H9 (cell line): ENCODE data around the gene IGBP1. TPM values are rescaled to one million over a fixed set of nuclear protein-coding genes. Genes with fewer than 3 reads are reported as not detected.

ENCODE experiments used
- DNase-seq: peaks from one replicate; pipeline ENCODE4 v3.0.0-alpha.2; 2017
- H2AFZ ChIP-seq: one replicate; pipeline ENCODE4 v1.6.1; 2013; ENCODE audit warnings: mild to moderate bottlenecking, low read length, control low read depth, moderate library complexity
- H2AK5ac ChIP-seq: 2 replicates; pipeline ENCODE4 v1.6.1; 2013; ENCODE audit warnings: low read length, control low read depth, mixed read lengths; ENCODE audit not compliant: insufficient read length
- H2BK120ac ChIP-seq: one replicate; pipeline ENCODE4 v1.6.1; 2013; ENCODE audit warnings: low read depth, mild to moderate bottlenecking, low read length, control low read depth, inconsistent platforms; ENCODE audit not compliant: poor library complexity, severe bottlenecking
- H2BK12ac ChIP-seq: 2 replicates; pipeline ENCODE4 v1.6.1; 2013; ENCODE audit warnings: low read length, control low read depth, mixed read lengths, low read depth; ENCODE audit not compliant: insufficient read length
- H2BK15ac ChIP-seq: 2 replicates; pipeline ENCODE4 v1.6.1; 2013; ENCODE audit warnings: low read depth, low read length, control low read depth
- H2BK20ac ChIP-seq: one replicate; pipeline ENCODE4 v1.6.1; 2013; ENCODE audit warnings: low read depth, mild to moderate bottlenecking, low read length, control low read depth, inconsistent platforms; ENCODE audit not compliant: poor library complexity, severe bottlenecking
- H2BK5ac ChIP-seq: 2 replicates; pipeline ENCODE4 v1.6.1; 2013; ENCODE audit warnings: low read length, control low read depth, mixed read lengths; ENCODE audit not compliant: insufficient read length
- H3K14ac ChIP-seq: 2 replicates; pipeline ENCODE4 v1.6.1; 2013; ENCODE audit warnings: low read length, control low read depth; ENCODE audit not compliant: insufficient read depth
- H3K18ac ChIP-seq: 2 replicates; pipeline ENCODE4 v1.6.1; 2013; ENCODE audit warnings: low read depth, mild to moderate bottlenecking, mixed read lengths, low read length, control low read depth; ENCODE audit not compliant: insufficient read length
- H3K23ac ChIP-seq: 2 replicates; pipeline ENCODE4 v1.6.1; 2013; ENCODE audit warnings: low read length, control low read depth, mixed read lengths, low read depth; ENCODE audit not compliant: insufficient read length
- H3K23me2 ChIP-seq: 2 replicates; pipeline ENCODE4 v1.6.1; 2013; ENCODE audit warnings: low read depth, mild to moderate bottlenecking, mixed read lengths, low read length, control low read depth; ENCODE audit not compliant: insufficient read length, poor library complexity, severe bottlenecking
- H3K27ac ChIP-seq: 2 replicates; pipeline ENCODE4 v1.5.1; 2013; ENCODE audit warnings: low read length, control low read depth, mixed read lengths, low read depth; ENCODE audit not compliant: insufficient read length
- H3K27me3 ChIP-seq: 2 replicates; pipeline ENCODE4 v1.6.1; 2013; ENCODE audit warnings: low read length, control low read depth, inconsistent platforms; ENCODE audit not compliant: insufficient read depth
- H3K4ac ChIP-seq: 2 replicates; pipeline ENCODE4 v1.6.1; 2013; ENCODE audit warnings: low read depth, mild to moderate bottlenecking, control low read depth, inconsistent platforms, low read length, moderate library complexity
- H3K4me1 ChIP-seq: 2 replicates; pipeline ENCODE4 v1.6.1; 2013; ENCODE audit warnings: low read length, control low read depth, inconsistent platforms; ENCODE audit not compliant: insufficient read depth
- H3K4me2 ChIP-seq: 2 replicates; pipeline ENCODE4 v1.6.1; 2013; ENCODE audit warnings: low read length, control low read depth, mixed read lengths; ENCODE audit not compliant: insufficient read length, insufficient read depth
- H3K56ac ChIP-seq: 2 replicates; pipeline ENCODE4 v1.6.1; 2013; ENCODE audit warnings: low read depth, mild to moderate bottlenecking, mixed read lengths, low read length, control low read depth; ENCODE audit not compliant: insufficient read length
- H3K79me1 ChIP-seq: 2 replicates; pipeline ENCODE4 v1.6.1; 2013; ENCODE audit warnings: low read depth, mild to moderate bottlenecking, moderate library complexity, low read length, control low read depth, inconsistent platforms; ENCODE audit not compliant: insufficient read depth, poor library complexity, severe bottlenecking
- H3K79me2 ChIP-seq: 2 replicates; pipeline ENCODE4 v1.6.1; 2013; ENCODE audit warnings: low read length, control low read depth, inconsistent platforms; ENCODE audit not compliant: insufficient read depth
- H3K9ac ChIP-seq: 2 replicates; pipeline ENCODE4 v1.6.1; 2013; ENCODE audit warnings: low read length, control low read depth, mixed read lengths; ENCODE audit not compliant: insufficient read length; ENCODE audit errors: extremely low read depth
- H3K9me3 ChIP-seq: one replicate; pipeline ENCODE4 v1.6.1; 2013; ENCODE audit warnings: low read depth, low read length, inconsistent platforms; ENCODE audit not compliant: control insufficient read depth
- H3T11ph ChIP-seq: one replicate; pipeline ENCODE4 v1.6.1; 2013; ENCODE audit warnings: mild to moderate bottlenecking, low read length, control low read depth, inconsistent platforms
- H4K20me1 ChIP-seq: one replicate; pipeline ENCODE4 v1.6.1; 2013; ENCODE audit not compliant: control insufficient read depth, insufficient read length, insufficient read depth
- H4K5ac ChIP-seq: 2 replicates; pipeline ENCODE4 v1.6.1; 2013; ENCODE audit warnings: low read depth, mild to moderate bottlenecking, mixed read lengths, low read length, control low read depth; ENCODE audit not compliant: insufficient read length
- H4K8ac ChIP-seq: replicated peaks from 2 replicates; pipeline ENCODE4 v1.6.1; 2013; ENCODE audit warnings: low read length, control low read depth, mixed read lengths, low read depth; ENCODE audit not compliant: insufficient read length
- H4K91ac ChIP-seq: 2 replicates; pipeline ENCODE4 v1.6.1; 2013; ENCODE audit warnings: low read depth, mild to moderate bottlenecking, moderate library complexity, mixed read lengths, low read length, control low read depth; ENCODE audit not compliant: insufficient read length
- H3K27ac Mint-ChIP-seq, 3 experiments: 2 replicates in 2 of 3; 3 replicates in 1 of 3; pipeline ENCODE4 v1.8.0; 2020 to 2021; ENCODE audit warnings: mixed read lengths in 3 of 3, mild to moderate bottlenecking in 1 of 3, moderate library complexity in 1 of 3
- H3K27me3 Mint-ChIP-seq: 2 replicates; pipeline ENCODE4 v1.8.0; 2021; ENCODE audit warnings: low read depth, mild to moderate bottlenecking, moderate library complexity, mixed read lengths
- H3K36me3 Mint-ChIP-seq, 3 experiments: 2 replicates in 2 of 3; 3 replicates in 1 of 3; pipeline ENCODE4 v1.8.0; 2020 to 2021; ENCODE audit warnings: low read depth in 3 of 3, mixed read lengths in 3 of 3; ENCODE audit not compliant: insufficient read depth in 1 of 3
- H3K4me1 Mint-ChIP-seq, 2 experiments: 2 replicates each; pipeline ENCODE4 v1.8.0; 2020; ENCODE audit warnings: mixed read lengths in 2 of 2
- H3K4me3 Mint-ChIP-seq, 2 experiments: 2 replicates in 1 of 2; 3 replicates in 1 of 2; pipeline ENCODE4 v1.8.0; 2020 to 2021; ENCODE audit warnings: mild to moderate bottlenecking in 2 of 2, mixed read lengths in 2 of 2, moderate library complexity in 1 of 2
- H3K9me3 Mint-ChIP-seq, 2 experiments: 2 replicates in 1 of 2; 3 replicates in 1 of 2; pipeline ENCODE4 v1.8.0; 2020; ENCODE audit warnings: mild to moderate bottlenecking in 2 of 2, mixed read lengths in 2 of 2, moderate library complexity in 1 of 2
- WGBS: extraction: QIAGEN DNeasy Blood & Tissue Kit; methylation state at CpG from one replicate; pipeline ENCODE4 v1.1.7; 2013; ENCODE audit warnings: missing lambda C conversion rate, low lambda C conversion rate, mixed read lengths; ENCODE audit not compliant: insufficient read length; ENCODE audit errors: extremely low coverage; 5-methylcytosine and 5-hydroxymethylcytosine counted together
- total RNA-seq: library from RNA; stranded (reverse); gene quantifications from 2 replicates; pipeline ENCODE4 v1.2.1, GENCODE V29; 2021
- TF ChIP-seq, protein P1 (sequence below): fragments of 200-600 bp; sonication (generic); conservative IDR thresholded peaks from 3 replicates; pipeline ENCODE4 v1.8.0; 2021; ENCODE audit warnings: antibody characterized with exemption, mild to moderate bottlenecking

Gene IGBP1
- total RNA-seq, 1 experiment from 2014 or later, result 45.0 TPM

DNA sequence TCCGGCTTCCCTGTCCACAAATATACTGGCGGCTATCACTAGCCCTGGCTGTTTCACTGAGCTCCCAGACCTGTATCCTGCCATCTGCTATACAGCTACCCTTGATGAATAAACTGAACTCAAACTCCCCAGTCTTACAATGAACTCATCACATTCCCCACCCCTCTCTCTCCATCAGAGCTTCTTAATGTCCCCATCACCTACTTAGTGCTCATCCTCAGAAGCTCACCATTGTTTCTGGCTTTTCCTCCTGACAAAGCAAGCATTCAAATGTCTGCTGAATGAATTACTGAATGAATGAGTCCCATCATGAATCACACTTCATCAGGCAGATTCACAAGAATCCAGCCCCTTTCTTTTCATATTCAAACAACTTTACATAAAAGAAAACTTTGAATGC is 38.4 kb downstream of the IGBP1 start:
- Histone ChIP-seq H3K27ac (no peak overlapping the region), H4K91ac (no peak overlapping the region), H3K14ac (no peak overlapping the region), H3K9me3 (peaks cover 52% of the 10 kb centered on the region), H4K8ac (no peak overlapping the region), H2AK5ac (no peak overlapping the region), H3K79me2 (no peaks in the 10 kb centered on the region), H2BK20ac (no peak overlapping the region), H3K4me2 (no peak overlapping the region), H3K56ac (no peak overlapping the region), H2BK120ac (no peak overlapping the region), H2BK15ac (no peak overlapping the region), H4K20me1 (no peaks in the 10 kb centered on the region), H3K27me3 (no peaks in the 10 kb centered on the region), H3K18ac (no peak overlapping the region), H3K79me1 (no peaks in the 10 kb centered on the region), H2AFZ (no peak overlapping the region), H2BK12ac (no peak overlapping the region), H3K23ac (no peak overlapping the region), H2BK5ac (no peak overlapping the region), H3K23me2 (no peaks in the 10 kb centered on the region), H3K9ac (no peak overlapping the region), H4K5ac (no peak overlapping the region), H3T11ph (no peak overlapping the region), H3K4ac (no peak overlapping the region), H3K4me1 (no peaks in the 10 kb centered on the region; the same call in 1 of the 2 replicates)
- Mint-ChIP-seq H3K9me3 (peaks cover 71 to 90% of the 10 kb centered on the region in 2 experiments), H3K27ac (peak overlapping the region in 2 of 3 experiments; percentile 87 to 93; a peak in 3 of 7 replicates), H3K27me3 (peaks cover 1% of the 10 kb centered on the region), H3K4me3 (no peak overlapping the region; a peak in 1 of 5 replicates), H3K36me3 (peaks cover 0 to 6% (median 6%) of the 10 kb centered on the region in 3 experiments; a peak in 6 of 7 replicates), H3K4me1 (peaks cover 57 to 64% of the 10 kb centered on the region in 2 experiments)
- TF ChIP-seq, protein P1, sequence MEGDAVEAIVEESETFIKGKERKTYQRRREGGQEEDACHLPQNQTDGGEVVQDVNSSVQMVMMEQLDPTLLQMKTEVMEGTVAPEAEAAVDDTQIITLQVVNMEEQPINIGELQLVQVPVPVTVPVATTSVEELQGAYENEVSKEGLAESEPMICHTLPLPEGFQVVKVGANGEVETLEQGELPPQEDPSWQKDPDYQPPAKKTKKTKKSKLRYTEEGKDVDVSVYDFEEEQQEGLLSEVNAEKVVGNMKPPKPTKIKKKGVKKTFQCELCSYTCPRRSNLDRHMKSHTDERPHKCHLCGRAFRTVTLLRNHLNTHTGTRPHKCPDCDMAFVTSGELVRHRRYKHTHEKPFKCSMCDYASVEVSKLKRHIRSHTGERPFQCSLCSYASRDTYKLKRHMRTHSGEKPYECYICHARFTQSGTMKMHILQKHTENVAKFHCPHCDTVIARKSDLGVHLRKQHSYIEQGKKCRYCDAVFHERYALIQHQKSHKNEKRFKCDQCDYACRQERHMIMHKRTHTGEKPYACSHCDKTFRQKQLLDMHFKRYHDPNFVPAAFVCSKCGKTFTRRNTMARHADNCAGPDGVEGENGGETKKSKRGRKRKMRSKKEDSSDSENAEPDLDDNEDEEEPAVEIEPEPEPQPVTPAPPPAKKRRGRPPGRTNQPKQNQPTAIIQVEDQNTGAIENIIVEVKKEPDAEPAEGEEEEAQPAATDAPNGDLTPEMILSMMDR, result no peak
- WGBS, result no CpG with 5 or more reads among the region's 2 CpGs
- no peak for DNase-seq
